Activated CD4-positive, alpha-beta memory T cell treated with anti-CD3 and anti-CD28 coated beads for 36 hours (primary cell): ENCODE data around the gene KBTBD4. TPM values are rescaled to one million over a fixed set of nuclear protein-coding genes. Genes with fewer than 3 reads are reported as not detected.

ENCODE experiments used
- CTCF ChIA-PET: fragments of 350-600 bp; sonication (Branson Sonifier 250); formaldehyde crosslinking; loops from one replicate; lab custom pipeline; 2021; ENCODE audit warnings: antibody characterized with exemption, inconsistent platforms; lab: Charles Lee
- POLR2A ChIA-PET: fragments of 350-600 bp; sonication (Branson Sonifier 250); formaldehyde crosslinking; loops from one replicate; lab custom pipeline; 2021; ENCODE audit warnings: antibody characterized with exemption; lab: Charles Lee
- DNase-seq: peaks from one replicate; pipeline ENCODE4 v3.0.0-alpha.2; 2020
- H3K27ac Mint-ChIP-seq: one replicate; pipeline ENCODE4 v1.8.0; 2021; ENCODE audit warnings: mixed read lengths
- H3K27me3 Mint-ChIP-seq: one replicate; pipeline ENCODE4 v1.8.0; 2021; ENCODE audit warnings: mixed read lengths
- H3K36me3 Mint-ChIP-seq: one replicate; pipeline ENCODE4 v1.8.0; 2021; ENCODE audit warnings: mixed read lengths
- H3K4me1 Mint-ChIP-seq: one replicate; pipeline ENCODE4 v1.8.0; 2021; ENCODE audit warnings: low read depth, mixed read lengths
- H3K4me3 Mint-ChIP-seq: one replicate; pipeline ENCODE4 v1.8.0; 2021; ENCODE audit warnings: mild to moderate bottlenecking, mixed read lengths
- H3K9me3 Mint-ChIP-seq: one replicate; pipeline ENCODE4 v1.8.0; 2021; ENCODE audit warnings: mixed read lengths
- intact Hi-C: fragments of 100-400 bp; cut with micrococcal nuclease; formaldehyde crosslinking; loops from one replicate; pipeline ENCODE4 v1.15.1; 2023
- total RNA-seq, 2 experiments: library from RNA; stranded (reverse); gene quantifications; one replicate each; pipeline ENCODE4 v1.2.3, GENCODE V29; 2021

KBTBD4 gene
- total RNA-seq, 2 experiments from 2014 or later, result 18.7 to 18.8 TPM

DNA sequence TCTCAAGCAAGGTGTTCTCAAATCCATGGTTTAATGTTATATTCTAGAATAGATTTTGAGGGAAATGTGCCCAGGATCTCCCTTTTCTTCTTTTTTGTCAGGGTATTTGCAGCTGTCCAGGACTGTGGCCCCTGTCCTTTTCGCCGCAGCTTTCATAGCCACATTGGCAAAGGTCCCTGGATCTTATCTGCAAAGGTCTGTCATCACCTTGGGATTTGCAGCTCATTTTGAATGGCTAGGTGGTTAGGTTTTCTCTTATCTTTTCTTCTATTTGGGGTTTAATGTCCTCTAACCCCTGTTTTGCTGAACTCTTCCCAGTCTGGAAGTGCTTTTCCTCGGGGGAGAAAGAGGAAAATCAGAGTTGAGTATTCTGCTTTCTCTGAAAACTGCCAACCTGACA lies 27.2 kb upstream of the KBTBD4 start:
- DNase-seq, result no peak
- H3K4me3 Mint-ChIP-seq, result no peak overlapping the region
- H3K27me3 Mint-ChIP-seq, result no peaks in the 10 kb centered on the region
- intact Hi-C loops, result no loop called here
- H3K27ac Mint-ChIP-seq, result no peak overlapping the region
- H3K36me3 Mint-ChIP-seq, result peaks cover 2% of the 10 kb centered on the region
- ChIA-PET CTCF (interaction anchor here (1.6 kb wide), 1 partner anchor 247 kb away, joined by 4 read pairs; no protein-coding TSS in a partner anchor), POLR2A (no interaction called here)
- H3K4me1 Mint-ChIP-seq, result no peaks in the 10 kb centered on the region
- H3K9me3 Mint-ChIP-seq, result no peaks in the 10 kb centered on the region

DNA sequence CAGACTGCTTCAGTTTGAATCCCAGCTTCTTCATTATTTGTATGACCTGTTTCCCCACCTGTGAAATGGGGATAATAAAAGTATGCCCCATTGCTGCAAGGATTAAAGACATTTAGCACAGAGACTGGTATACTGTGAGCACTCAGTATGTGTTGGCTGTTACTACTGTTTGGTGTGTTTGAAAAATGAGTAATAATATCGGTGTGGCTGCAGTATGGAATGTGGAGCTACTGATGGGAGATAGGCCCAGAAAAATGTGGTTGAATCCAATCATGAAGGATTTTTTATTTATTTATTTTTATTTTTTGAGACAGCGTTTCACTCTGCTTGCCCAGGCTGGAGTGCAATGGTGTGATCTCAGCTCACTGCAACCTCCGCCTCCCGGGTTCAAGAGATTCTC lies 24.5 kb upstream of the KBTBD4 start:
- CTCF ChIA-PET, result no interaction called here
- intact Hi-C loops, result no loop called here

GRCh38 chr11:47599902-47600301 lies 21.1 kb upstream of the KBTBD4 start:
- CTCF ChIA-PET, result no interaction called here
- Mint-ChIP-seq H3K9me3 (no peaks in the 10 kb centered on the region), H3K4me1 (no peaks in the 10 kb centered on the region), H3K27me3 (peaks cover 8% of the 10 kb centered on the region), H3K4me3 (no peak overlapping the region), H3K36me3 (no peaks in the 10 kb centered on the region), H3K27ac (no peak overlapping the region)
- no peak for DNase-seq
- intact Hi-C loops, result no loop called here
- POLR2A ChIA-PET, result no interaction called here

More for the DNA sequence above, 24.5 kb upstream of the KBTBD4 start:
- no peak for DNase-seq
- peaks cover 2% of the 10 kb centered on the region for H3K36me3 Mint-ChIP-seq
- no peak overlapping the region for H3K27ac Mint-ChIP-seq
- POLR2A ChIA-PET, result no interaction called here
- H3K9me3 Mint-ChIP-seq, result no peaks in the 10 kb centered on the region
- H3K27me3 Mint-ChIP-seq, result no peaks in the 10 kb centered on the region
- no peak overlapping the region for H3K4me3 Mint-ChIP-seq
- H3K4me1 Mint-ChIP-seq, result no peaks in the 10 kb centered on the region

DNA sequence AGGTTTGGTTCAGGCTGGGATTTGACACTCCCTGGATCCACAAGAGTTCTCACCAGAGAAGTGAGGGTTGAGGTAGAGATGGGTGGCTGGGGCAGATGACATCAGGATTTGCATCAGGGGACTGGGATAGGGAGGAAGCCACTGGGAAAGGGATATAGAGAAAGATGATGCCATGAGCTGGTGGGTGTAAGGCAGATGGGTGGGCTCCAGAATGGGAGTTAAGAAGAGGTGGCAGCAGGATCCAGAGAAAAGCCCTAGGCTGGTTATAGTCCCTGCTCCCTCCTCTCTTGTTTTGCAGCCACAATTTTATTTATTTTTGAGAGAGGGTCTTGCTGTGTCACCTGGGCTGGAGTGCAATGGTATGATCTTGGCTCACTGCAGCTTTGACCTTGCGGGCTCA lies 17.2 kb upstream of the KBTBD4 start:
- Mint-ChIP-seq H3K36me3 (no peaks in the 10 kb centered on the region), H3K9me3 (no peaks in the 10 kb centered on the region), H3K27me3 (peaks cover 32% of the 10 kb centered on the region), H3K4me1 (peaks cover 8% of the 10 kb centered on the region), H3K4me3 (no peak overlapping the region), H3K27ac (no peak overlapping the region)
- ChIA-PET POLR2A (interaction anchor here (0.6 kb wide), 1 partner anchor 50 kb away, joined by 3 read pairs; no protein-coding TSS in a partner anchor), CTCF (no interaction called here)
- intact Hi-C loops, result no loop called here
- no peak for DNase-seq

GRCh38 chr11:47595029-47595428 lies 16.3 kb upstream of the KBTBD4 start:
- H3K4me1 Mint-ChIP-seq, result peaks cover 8% of the 10 kb centered on the region
- CTCF ChIA-PET, result no interaction called here
- H3K4me3 Mint-ChIP-seq, result no peak overlapping the region
- no peaks in the 10 kb centered on the region for H3K36me3 Mint-ChIP-seq
- DNase-seq, result no peak
- H3K27ac Mint-ChIP-seq, result no peak overlapping the region
- no peaks in the 10 kb centered on the region for H3K9me3 Mint-ChIP-seq
- POLR2A ChIA-PET, result interaction anchor here (1.3 kb wide), 1 partner anchor 16 kb away, joined by 4 read pairs; the partner anchor contains the start of genes KBTBD4 and NDUFS3
- peaks cover 32% of the 10 kb centered on the region for H3K27me3 Mint-ChIP-seq
- intact Hi-C loops, result no loop called here

GRCh38 chr11:47593934-47594855 lies 15.4 kb upstream of the KBTBD4 start, which contains the start of gene C1QTNF4:
C1QTNF4 (minus strand) TSS chr11:47594411; CDS start chr11:47590810, 3,601 bp downstream.
- ChIA-PET CTCF (no interaction called here), POLR2A (interaction anchor here (1.3 kb wide), 1 partner anchor 16 kb away, joined by 4 read pairs; the partner anchor contains the start of genes KBTBD4 and NDUFS3)
- no peaks in the 10 kb centered on the region for H3K36me3 Mint-ChIP-seq
- peaks cover 32% of the 10 kb centered on the region for H3K27me3 Mint-ChIP-seq
- H3K4me3 Mint-ChIP-seq, result no peak within 1 kb of the TSS
- DNase-seq, result no peak
- intact Hi-C loops, result no loop called here
- no peak within 1 kb of the TSS for H3K27ac Mint-ChIP-seq
- H3K4me1 Mint-ChIP-seq, result peaks cover 8% of the 10 kb centered on the region
- H3K9me3 Mint-ChIP-seq, result no peaks in the 10 kb centered on the region

DNA sequence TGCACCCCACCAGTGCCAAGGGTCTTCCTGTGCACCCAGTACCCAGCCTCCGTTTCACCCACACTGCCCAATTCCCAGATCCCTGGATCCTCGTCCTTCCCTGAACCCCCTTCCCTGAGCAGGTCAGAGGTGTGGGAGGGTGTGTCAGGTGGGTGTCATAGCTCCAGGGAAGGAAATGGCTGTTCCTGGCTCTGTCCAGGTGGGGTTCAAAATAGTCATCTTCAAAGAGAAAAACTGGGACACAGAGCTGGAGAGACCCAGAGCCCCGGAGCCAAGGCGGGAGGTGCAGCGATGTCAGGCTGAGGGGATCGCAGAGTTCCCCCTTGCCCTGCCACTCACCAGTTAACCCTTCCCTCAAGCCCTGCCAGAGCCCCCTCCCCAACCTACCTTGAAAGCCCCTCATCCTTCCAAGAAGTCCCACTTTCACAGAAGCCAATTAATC lies 14.7 kb upstream of the KBTBD4 start:
- Mint-ChIP-seq H3K4me3 (no peak overlapping the region), H3K27me3 (peaks cover 32% of the 10 kb centered on the region), H3K36me3 (no peaks in the 10 kb centered on the region), H3K9me3 (no peaks in the 10 kb centered on the region), H3K4me1 (peaks cover 8% of the 10 kb centered on the region), H3K27ac (no peak overlapping the region)
- POLR2A ChIA-PET, result no interaction called here
- CTCF ChIA-PET, result no interaction called here
- no peak for DNase-seq
- intact Hi-C loops, result no loop called here

DNA sequence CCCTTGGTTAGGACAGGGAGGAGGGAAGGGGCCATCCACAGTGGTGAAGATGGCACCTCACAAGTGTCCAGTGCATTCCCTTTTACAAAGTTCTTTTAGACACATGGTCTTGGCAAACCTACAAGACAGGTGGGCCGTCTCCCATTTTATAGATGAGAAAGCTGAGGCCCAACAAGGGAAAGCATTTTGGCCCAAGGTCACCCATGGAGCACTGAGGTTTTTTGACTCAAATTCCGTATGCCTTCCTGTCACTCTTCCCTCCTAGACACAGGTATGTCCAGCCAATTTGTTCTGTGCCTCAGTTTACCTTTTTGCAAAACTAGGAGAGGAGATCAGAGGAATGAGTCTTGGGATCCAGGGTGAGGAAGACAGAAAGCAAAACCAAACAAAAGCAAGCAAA lies 14.2 kb upstream of the KBTBD4 start:
- intact Hi-C loops, result no loop called here
- no peaks in the 10 kb centered on the region for H3K9me3 Mint-ChIP-seq
- H3K27me3 Mint-ChIP-seq, result peaks cover 32% of the 10 kb centered on the region
- H3K36me3 Mint-ChIP-seq, result no peaks in the 10 kb centered on the region
- H3K4me3 Mint-ChIP-seq, result no peak overlapping the region
- H3K4me1 Mint-ChIP-seq, result peaks cover 8% of the 10 kb centered on the region
- ChIA-PET CTCF (no interaction called here), POLR2A (interaction anchor here (0.6 kb wide), 1 partner anchor 122 kb away, joined by 3 read pairs; no protein-coding TSS in a partner anchor)
- no peak for DNase-seq
- H3K27ac Mint-ChIP-seq, result no peak overlapping the region

- H3K4me1 Mint-ChIP-seq, result peaks cover 8% of the 10 kb centered on the region
- H3K9me3 Mint-ChIP-seq, result no peaks in the 10 kb centered on the region
- peaks cover 32% of the 10 kb centered on the region for H3K27me3 Mint-ChIP-seq
- H3K36me3 Mint-ChIP-seq, result no peaks in the 10 kb centered on the region
- DNase-seq, result no peak
- POLR2A ChIA-PET, result no interaction called here
- intact Hi-C loops, result no loop called here
- H3K27ac Mint-ChIP-seq, result no peak overlapping the region
- H3K4me3 Mint-ChIP-seq, result no peak overlapping the region
- CTCF ChIA-PET, result no interaction called here
Measured at GRCh38 chr11:47592251-47592650, 13.5 kb upstream of the KBTBD4 start.

- no peak overlapping the region for H3K27ac Mint-ChIP-seq
- peaks cover 32% of the 10 kb centered on the region for H3K27me3 Mint-ChIP-seq
- ChIA-PET POLR2A (no interaction called here), CTCF (no interaction called here)
- no peak overlapping the region for H3K4me3 Mint-ChIP-seq
- no peak for DNase-seq
- H3K36me3 Mint-ChIP-seq, result no peaks in the 10 kb centered on the region
- H3K4me1 Mint-ChIP-seq, result peaks cover 8% of the 10 kb centered on the region
- no peaks in the 10 kb centered on the region for H3K9me3 Mint-ChIP-seq
- intact Hi-C loops, result no loop called here
Measured at GRCh38 chr11:47591764-47592163, 13.0 kb upstream of the KBTBD4 start.

- ChIA-PET POLR2A (no interaction called here), CTCF (no interaction called here)
- intact Hi-C loops, result no loop called here
- DNase-seq, result no peak
- no peak overlapping the region for H3K4me3 Mint-ChIP-seq
- H3K36me3 Mint-ChIP-seq, result no peaks in the 10 kb centered on the region
- H3K4me1 Mint-ChIP-seq, result peaks cover 8% of the 10 kb centered on the region
- H3K27me3 Mint-ChIP-seq, result peaks cover 25% of the 10 kb centered on the region
- no peak overlapping the region for H3K27ac Mint-ChIP-seq
- H3K9me3 Mint-ChIP-seq, result no peaks in the 10 kb centered on the region
Measured at GRCh38 chr11:47589977-47590861, 11.4 kb upstream of the KBTBD4 start.

- intact Hi-C loops, result no loop called here
- Mint-ChIP-seq H3K27me3 (peaks cover 21% of the 10 kb centered on the region), H3K4me1 (peaks cover 8% of the 10 kb centered on the region), H3K36me3 (peaks cover 5% of the 10 kb centered on the region), H3K4me3 (no peak overlapping the region), H3K9me3 (no peaks in the 10 kb centered on the region), H3K27ac (no peak overlapping the region)
- ChIA-PET CTCF (no interaction called here), POLR2A (no interaction called here)
- DNase-seq, result no peak
Measured at GRCh38 chr11:47589584-47589976, 10.8 kb upstream of the KBTBD4 start.
